GM12874 (cell line): ENCODE results near the gene SLCO1A2.

ENCODE experiments used
- CTCF ChIP-seq: IDR thresholded peaks from 2 replicates; pipeline ENCODE4 v1.5.1; 2011; ENCODE audit warnings: low read depth, mild to moderate bottlenecking, control low read depth, low read length, moderate library complexity; ENCODE audit not compliant: insufficient read depth

The SLCO1A2 gene

GRCh38 chr12:21334771-21335325 is at the start of gene SLCO1A2:
Gene SLCO1A2, minus strand, starts transcription at chr12:21334917. Its CDS starts 270 bp downstream, at chr12:21334647.
- TF ChIP-seq CTCF: no peak

- no peak for TF ChIP-seq CTCF
Observed at GRCh38 chr12:21384261-21384660, 49.5 kb upstream of the SLCO1A2 start.

- TF ChIP-seq CTCF: no peak
Observed at GRCh38 chr12:21379218-21379617, 44.5 kb upstream of the SLCO1A2 start.

GRCh38 chr12:21372602-21373001 is 37.9 kb upstream of the SLCO1A2 start, which contains the start of gene IAPP:
Gene IAPP, plus strand, starts transcription at chr12:21372902. Its CDS starts 450 bp downstream, at chr12:21373352.
- TF ChIP-seq CTCF: no peak

- TF ChIP-seq CTCF: 0 out of 2 replicates have a peak, but pooled peaks have one; percentile 1
Observed at GRCh38 chr12:21370845-21371449, 36.2 kb upstream of the SLCO1A2 start.

- TF ChIP-seq CTCF: no peak
Observed at GRCh38 chr12:21369141-21369980, 34.6 kb upstream of the SLCO1A2 start.

- no peak for TF ChIP-seq CTCF
Observed at GRCh38 chr12:21354641-21355040, 19.9 kb upstream of the SLCO1A2 start.
